Activated naive CD4-positive, alpha-beta T cell treated with anti-CD3 and anti-CD28 coated beads, Interleukin-2, amount 10 ng/mL, durations not matched to agents 7 days and 5 days (primary cell): Measurements from ENCODE around the gene KIN.
"Not testable (repeated sequence)": the region's sequence is repeated elsewhere in the genome, so short reads cannot be mapped to it uniquely, and the experiment has no call there.

Experiments
- CTCF ChIA-PET: fragments of 350-600 bp; sonication (Branson Sonifier 250); formaldehyde crosslinking; loops from one replicate; lab custom pipeline; 2021; ENCODE audit warnings: antibody characterized with exemption; lab: Charles Lee
- DNase-seq: peaks from one replicate; pipeline ENCODE4 v3.0.0-alpha.2; 2020
- H3K27ac Mint-ChIP-seq: one replicate; pipeline ENCODE4 v1.8.0; 2021; ENCODE audit warnings: mild to moderate bottlenecking, moderate library complexity, mixed read lengths
- H3K27me3 Mint-ChIP-seq: one replicate; pipeline ENCODE4 v1.8.0; 2021; ENCODE audit warnings: mild to moderate bottlenecking, mixed read lengths
- H3K36me3 Mint-ChIP-seq: one replicate; pipeline ENCODE4 v1.8.0; 2021; ENCODE audit warnings: mixed read lengths
- H3K4me1 Mint-ChIP-seq: one replicate; pipeline ENCODE4 v1.8.0; 2021; ENCODE audit warnings: mixed read lengths
- H3K4me3 Mint-ChIP-seq: one replicate; pipeline ENCODE4 v1.8.0; 2021; ENCODE audit warnings: mild to moderate bottlenecking, moderate library complexity, mixed read lengths
- H3K9me3 Mint-ChIP-seq: one replicate; pipeline ENCODE4 v1.8.0; 2021; ENCODE audit warnings: mixed read lengths

Gene KIN

DNA sequence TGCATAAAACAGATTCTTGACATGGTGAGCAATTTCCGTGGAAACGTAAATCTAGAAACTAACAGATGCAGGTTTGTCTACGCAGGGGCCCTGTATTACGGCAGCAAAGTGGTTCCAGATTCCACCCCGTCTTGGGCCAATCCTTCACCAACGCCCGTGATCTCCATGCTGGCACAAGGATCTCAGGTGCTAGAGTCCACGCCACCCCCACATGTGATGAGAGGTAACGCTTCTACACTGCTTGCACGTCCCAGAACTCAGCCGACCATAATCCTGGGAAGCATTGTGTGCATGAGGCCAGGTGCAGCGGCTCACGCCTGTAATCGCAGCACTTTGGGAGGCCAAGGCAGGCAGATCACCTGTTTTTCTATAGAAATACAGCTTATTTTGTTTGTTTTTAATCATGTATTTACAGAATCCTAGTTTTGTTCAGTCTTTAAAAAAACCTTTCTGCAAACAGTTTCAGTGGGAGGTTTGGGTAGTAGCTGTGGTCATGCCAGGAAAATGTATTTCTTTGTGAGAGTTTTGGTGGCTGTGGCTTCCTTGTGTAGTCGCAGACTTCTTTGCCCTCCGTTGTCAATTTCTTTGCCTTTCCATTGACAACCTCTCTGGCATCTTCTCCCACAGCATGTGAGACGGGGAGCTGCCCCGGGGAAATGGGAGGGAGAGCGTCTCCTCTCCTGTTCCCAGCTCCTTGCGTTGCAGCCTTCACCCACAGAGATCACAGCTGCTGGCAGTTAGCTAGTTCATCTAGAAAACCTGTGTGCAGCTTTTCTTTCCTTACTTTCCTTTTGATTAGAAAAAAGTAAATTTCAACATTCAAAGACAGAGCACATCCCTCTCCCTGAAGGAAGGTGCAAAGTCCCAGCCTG is 49.0 kb downstream of the KIN start:
- Mint-ChIP-seq H3K4me3 (no peak overlapping the region), H3K9me3 (no peaks in the 10 kb centered on the region), H3K4me1 (no peaks in the 10 kb centered on the region), H3K27ac (no peak overlapping the region), H3K27me3 (peaks cover 11% of the 10 kb centered on the region), H3K36me3 (no peaks in the 10 kb centered on the region)
- CTCF ChIA-PET, result interaction anchor here (0.6 kb wide), 1 partner anchor 946 kb away, joined by 3 read pairs; no protein-coding TSS in a partner anchor
- no peak for DNase-seq

DNA sequence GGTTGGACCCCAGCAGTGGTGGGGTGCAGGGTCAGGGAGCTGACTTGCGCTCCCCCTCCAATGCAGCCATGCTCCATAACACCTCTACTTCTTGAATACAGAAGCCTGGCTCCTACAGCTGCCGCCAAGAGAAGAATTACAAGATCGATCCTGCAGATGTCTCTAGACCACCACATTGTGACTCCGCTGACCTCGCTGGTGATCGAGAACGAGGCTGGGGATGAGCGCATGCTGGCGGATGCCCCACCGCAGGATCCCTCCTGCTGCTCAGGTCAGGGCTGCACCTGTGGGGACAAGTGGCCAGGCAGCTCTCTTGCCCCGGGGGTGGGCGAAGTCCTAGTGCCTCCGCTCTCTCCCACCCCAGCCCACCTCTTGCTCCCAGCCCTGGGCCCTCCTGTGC is 53.0 kb downstream of the KIN start:
- Mint-ChIP-seq H3K4me1 (no peaks in the 10 kb centered on the region), H3K4me3 (no peak overlapping the region), H3K36me3 (no peaks in the 10 kb centered on the region), H3K27me3 (peaks cover 11% of the 10 kb centered on the region), H3K9me3 (no peaks in the 10 kb centered on the region), H3K27ac (no peak overlapping the region)
- DNase-seq, result no peak
- CTCF ChIA-PET, result interaction anchor here (1.1 kb wide), 1 partner anchor 210 kb away, joined by 3 read pairs; no protein-coding TSS in a partner anchor

DNA sequence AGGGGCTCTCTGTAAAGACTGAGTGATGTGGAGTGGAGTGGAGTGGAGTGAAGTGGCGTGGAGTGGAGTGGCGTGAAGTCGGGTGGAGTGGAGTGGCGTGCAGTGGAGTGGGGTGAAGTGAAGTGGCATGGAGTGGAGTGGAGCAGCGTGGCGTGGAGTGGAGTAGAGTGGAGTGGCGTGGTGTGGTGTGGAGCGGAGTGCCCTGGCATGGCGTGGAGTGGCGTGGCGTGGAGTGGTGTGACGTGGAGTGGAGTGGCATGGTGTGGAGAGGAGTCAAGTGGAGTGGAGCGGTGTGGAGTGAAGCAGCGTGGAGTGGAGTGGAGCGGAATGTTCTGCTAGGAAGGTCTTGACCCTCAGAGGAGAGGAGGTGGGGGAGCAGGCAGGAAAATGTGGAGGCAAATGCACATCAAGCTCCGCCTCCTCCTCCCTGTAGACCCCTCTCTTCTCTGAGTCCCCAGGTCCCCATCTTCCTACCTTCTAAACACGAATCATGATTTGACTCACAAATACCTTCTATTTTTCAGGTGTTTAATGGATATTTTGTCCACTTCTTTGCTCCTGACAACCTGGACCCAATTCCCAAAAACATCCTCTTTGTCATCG is 64.8 kb downstream of the KIN start:
- Mint-ChIP-seq H3K4me1 (no peaks in the 10 kb centered on the region), H3K27me3 (peaks cover 8% of the 10 kb centered on the region), H3K27ac (no peak overlapping the region), H3K9me3 (no peaks in the 10 kb centered on the region), H3K4me3 (no peak overlapping the region), H3K36me3 (no peaks in the 10 kb centered on the region)
- CTCF ChIA-PET, result no interaction called here
- no peak for DNase-seq

DNA sequence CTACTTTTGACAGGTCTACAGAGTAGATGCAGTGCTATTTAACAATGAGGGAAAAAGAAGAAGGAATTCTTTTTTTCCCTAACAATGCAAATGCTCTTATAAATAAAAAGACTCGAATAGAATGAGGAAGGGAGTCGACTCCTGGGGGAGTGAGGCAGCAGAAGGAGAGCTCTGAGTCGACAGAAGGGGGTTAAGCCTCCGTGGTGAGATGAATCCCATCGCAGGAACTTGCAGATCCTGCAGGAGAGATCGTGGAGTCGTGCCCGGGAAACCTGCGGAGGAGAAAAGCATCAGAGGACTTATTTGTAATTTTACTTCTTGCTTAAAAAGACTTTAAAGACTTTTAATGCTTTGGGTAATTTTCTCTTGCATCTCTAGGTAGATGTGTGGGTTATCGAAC is 67.3 kb downstream of the KIN start:
- H3K4me3 Mint-ChIP-seq, result no peak overlapping the region

DNA sequence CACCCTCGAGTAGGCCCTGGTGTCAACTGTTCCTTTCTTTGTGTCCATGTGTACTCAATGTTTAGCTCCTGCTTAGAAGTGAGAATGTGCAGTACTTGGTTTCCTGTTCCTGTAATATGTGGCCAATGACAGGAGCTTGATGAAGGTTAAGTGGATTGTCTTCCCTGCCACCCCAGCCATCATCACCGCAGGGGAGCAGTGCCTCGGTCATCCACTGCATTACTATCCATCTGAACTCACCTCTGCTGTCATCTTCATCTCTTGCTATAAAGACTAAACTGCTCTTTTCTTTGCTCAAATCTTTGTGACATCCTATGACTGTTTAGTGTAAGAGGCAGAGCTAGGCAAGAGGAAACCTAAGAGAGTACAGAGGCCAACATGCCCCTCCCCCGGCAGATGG is 69.1 kb downstream of the KIN start:
- H3K9me3 Mint-ChIP-seq, result no peaks in the 10 kb centered on the region
- CTCF ChIA-PET, result no interaction called here

More for the DNA sequence above, 67.3 kb downstream of the KIN start:
- CTCF ChIA-PET, result no interaction called here
- Mint-ChIP-seq H3K36me3 (no peaks in the 10 kb centered on the region), H3K9me3 (no peaks in the 10 kb centered on the region), H3K27me3 (peaks cover 11% of the 10 kb centered on the region), H3K27ac (no peak overlapping the region), H3K4me1 (no peaks in the 10 kb centered on the region)
- DNase-seq, result no peak

DNA sequence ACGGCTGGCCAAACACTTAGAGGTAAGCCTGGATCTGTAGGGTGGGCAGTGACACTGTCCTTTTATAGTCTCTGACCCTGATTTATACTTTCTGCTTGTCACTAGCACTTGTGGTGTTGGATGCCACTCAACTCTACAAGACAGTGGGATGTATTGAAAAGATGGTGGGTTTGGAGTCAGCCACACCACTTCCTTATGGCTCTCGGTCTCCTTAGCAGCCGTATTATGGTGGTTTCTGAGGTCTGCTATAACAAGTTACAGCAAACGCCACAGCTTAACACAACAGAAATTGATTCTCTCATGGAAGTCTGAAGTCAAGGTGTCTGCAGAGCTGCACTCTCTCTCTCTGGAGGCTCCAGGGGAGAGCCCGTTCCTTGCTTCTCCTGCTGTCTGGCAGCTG is 70.0 kb downstream of the KIN start:
- Mint-ChIP-seq H3K9me3 (no peaks in the 10 kb centered on the region), H3K36me3 (no peaks in the 10 kb centered on the region), H3K27me3 (peaks cover 11% of the 10 kb centered on the region), H3K27ac (no peak overlapping the region), H3K4me3 (no peak overlapping the region), H3K4me1 (no peaks in the 10 kb centered on the region)
- no peak for DNase-seq
- CTCF ChIA-PET, result no interaction called here

More for the DNA sequence above, 69.1 kb downstream of the KIN start:
- no peaks in the 10 kb centered on the region for H3K4me1 Mint-ChIP-seq
- H3K27ac Mint-ChIP-seq, result no peak overlapping the region
- H3K27me3 Mint-ChIP-seq, result peaks cover 14% of the 10 kb centered on the region
- DNase-seq, result no peak
- no peak overlapping the region for H3K4me3 Mint-ChIP-seq
- H3K36me3 Mint-ChIP-seq, result no peaks in the 10 kb centered on the region

DNA sequence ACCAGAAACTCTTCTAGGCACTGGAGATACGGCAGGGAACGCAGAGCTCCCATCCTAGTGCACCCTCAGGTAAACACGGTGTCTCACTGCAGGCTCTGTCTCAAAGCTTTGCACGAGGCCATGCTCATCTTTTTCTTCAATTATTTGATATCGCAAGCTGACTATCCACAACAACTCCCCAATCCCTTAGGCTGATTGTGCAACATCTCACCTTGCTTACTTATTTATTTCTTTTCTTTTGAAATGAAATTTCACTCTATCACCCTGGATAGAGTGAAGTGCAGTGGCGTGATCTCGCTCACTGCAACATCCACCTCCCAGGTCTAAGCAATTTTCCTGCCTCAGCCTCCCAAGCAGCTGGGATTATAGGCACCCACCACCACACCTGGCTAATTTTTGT is 72.3 kb downstream of the KIN start:
- Mint-ChIP-seq H3K9me3 (no peaks in the 10 kb centered on the region), H3K4me3 (no peak overlapping the region), H3K4me1 (no peaks in the 10 kb centered on the region), H3K36me3 (no peaks in the 10 kb centered on the region), H3K27me3 (peaks cover 8% of the 10 kb centered on the region), H3K27ac (no peak overlapping the region)
- DNase-seq, result no peak
- CTCF ChIA-PET, result no interaction called here

DNA sequence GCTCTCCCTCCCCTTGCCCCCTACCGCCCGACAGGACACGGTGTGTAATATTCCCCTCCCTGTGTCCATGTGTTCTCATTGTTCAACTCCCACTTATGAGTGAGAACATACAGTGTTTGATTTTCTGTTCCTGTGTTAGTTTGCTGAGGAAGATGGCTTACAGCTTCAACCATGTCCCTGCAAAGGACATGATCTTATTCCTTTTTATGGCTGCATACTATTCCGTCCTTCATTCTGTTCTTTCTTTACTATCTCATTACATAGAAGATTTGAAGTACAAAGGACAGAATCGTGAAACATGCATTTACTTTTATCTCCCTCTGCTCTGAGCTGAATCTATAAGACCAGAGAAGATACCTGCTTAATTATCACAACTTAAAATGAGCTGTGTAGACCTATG is 76.7 kb downstream of the KIN start:
- DNase-seq, H3K9me3 Mint-ChIP-seq, H3K4me3 Mint-ChIP-seq, H3K36me3 Mint-ChIP-seq, H3K27ac Mint-ChIP-seq, H3K4me1 Mint-ChIP-seq, CTCF ChIA-PET: not testable (repeated sequence)
- H3K27me3 Mint-ChIP-seq, result peaks cover 15% of the 10 kb centered on the region

DNA sequence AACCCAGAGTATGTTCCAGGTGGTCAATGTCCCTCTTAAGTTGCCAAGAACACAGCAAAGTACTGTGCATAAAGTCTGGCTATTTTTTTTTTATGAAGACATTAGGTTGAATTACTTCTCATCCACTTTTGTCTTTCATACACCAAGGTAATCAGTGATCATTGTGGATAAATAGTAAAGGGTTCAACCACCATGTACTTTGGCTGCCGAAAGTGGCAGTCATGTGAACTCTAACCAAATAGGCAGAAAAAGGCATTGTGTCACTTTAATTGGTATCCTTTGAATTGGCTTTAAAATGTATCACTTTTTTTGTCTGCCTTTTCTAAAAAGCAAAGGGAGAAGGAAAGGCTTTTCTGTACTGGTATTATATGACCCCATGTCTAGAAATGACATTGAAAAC is 77.3 kb downstream of the KIN start:
- Mint-ChIP-seq H3K27ac (no peak overlapping the region), H3K27me3 (peaks cover 19% of the 10 kb centered on the region), H3K9me3 (no peaks in the 10 kb centered on the region), H3K36me3 (no peaks in the 10 kb centered on the region), H3K4me1 (no peaks in the 10 kb centered on the region), H3K4me3 (no peak overlapping the region)
- no peak for DNase-seq
- CTCF ChIA-PET, result no interaction called here

DNA sequence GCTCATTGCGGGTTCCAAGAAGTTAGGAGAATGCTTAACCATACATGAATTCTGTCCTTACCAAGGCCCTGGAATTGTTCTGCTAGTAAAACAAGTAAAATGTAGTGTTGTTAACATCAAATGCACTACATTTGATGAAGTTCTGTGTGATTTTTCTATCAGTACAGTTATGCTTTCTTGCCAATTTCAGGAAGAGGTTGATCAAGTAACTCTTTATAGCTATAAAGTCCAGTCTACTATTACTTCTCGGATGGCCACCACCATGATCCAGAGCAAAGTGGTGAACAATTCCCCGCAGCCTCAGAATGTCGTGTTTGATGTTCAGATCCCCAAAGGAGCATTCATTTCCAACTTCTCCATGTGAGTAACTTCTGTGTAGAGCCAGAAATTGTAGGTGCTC is 79.0 kb downstream of the KIN start:
- no peaks in the 10 kb centered on the region for H3K9me3 Mint-ChIP-seq
- no peak for DNase-seq
- CTCF ChIA-PET, result interaction anchor here (1.3 to 1.4 kb wide), 2 partner anchors 22 to 183 kb away, joined by 3 to 9 read pairs; no protein-coding TSS in a partner anchor
- H3K36me3 Mint-ChIP-seq, result no peaks in the 10 kb centered on the region
- H3K4me3 Mint-ChIP-seq, result no peak overlapping the region
- H3K27ac Mint-ChIP-seq, result no peak overlapping the region
- peaks cover 18% of the 10 kb centered on the region for H3K27me3 Mint-ChIP-seq
- H3K4me1 Mint-ChIP-seq, result no peaks in the 10 kb centered on the region

DNA sequence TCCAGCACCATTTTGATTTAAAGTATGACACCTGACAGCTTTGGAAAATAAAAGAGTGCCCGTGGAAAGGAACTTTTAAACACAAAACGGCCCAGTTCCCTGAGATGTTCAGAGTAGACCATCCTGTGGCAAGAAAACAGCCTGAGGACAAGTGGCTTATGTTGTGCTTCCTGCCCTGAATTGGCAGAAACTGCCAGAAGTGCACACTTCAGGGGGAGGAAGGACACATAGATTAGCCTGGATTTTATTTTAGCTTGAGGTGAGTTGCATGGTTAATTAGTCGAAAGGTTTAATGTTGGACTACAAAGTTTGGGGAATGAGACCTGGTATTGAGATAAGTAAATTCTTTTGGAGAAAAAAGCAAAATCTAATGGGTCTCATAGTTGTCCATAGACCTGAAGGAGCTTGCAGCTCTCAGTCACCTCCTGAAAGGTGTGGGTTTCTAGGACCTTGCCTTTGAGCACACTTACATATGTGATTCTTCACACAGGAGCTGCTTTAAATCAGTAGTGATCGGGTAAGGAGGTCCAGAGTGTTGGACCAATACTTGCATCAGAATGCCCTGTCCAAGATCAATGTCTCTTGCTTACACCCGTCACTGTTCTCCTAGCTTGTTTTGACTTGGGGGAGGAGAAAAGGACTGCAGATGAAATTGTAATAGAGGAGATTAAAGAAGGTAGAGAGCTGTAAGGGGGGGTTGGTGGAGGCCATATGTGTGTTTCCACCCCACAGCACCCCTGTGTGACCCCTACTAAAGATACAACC is 79.8 kb downstream of the KIN start:
- H3K36me3 Mint-ChIP-seq, result no peaks in the 10 kb centered on the region
- CTCF ChIA-PET, result interaction anchor here (1.3 to 1.4 kb wide), 2 partner anchors 21 to 182 kb away, joined by 3 to 9 read pairs; no protein-coding TSS in a partner anchor
- peaks cover 21% of the 10 kb centered on the region for H3K27me3 Mint-ChIP-seq

DNA sequence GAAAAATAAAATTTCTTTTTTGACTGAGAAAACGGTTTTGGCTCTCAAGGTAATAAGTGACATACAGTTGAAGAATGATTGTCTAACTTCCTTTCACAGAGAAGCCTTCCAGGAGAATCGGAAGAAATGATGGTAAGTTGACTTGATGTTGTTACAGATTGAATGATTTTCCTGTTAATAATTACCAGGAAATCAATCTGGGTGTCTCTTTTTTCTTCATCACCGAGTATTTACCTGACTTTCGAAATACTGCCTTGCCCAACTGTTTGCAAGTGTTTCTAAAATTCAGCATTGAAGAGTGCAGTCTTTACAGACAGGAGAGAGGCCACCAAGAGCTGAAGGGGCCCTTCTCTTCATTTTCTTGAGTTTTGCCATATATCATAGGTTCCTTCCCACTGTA is 80.7 kb downstream of the KIN start:
- no peak overlapping the region for H3K27ac Mint-ChIP-seq
- no peaks in the 10 kb centered on the region for H3K36me3 Mint-ChIP-seq
- H3K4me1 Mint-ChIP-seq, result no peaks in the 10 kb centered on the region
- peaks cover 27% of the 10 kb centered on the region for H3K27me3 Mint-ChIP-seq
- H3K9me3 Mint-ChIP-seq, result no peaks in the 10 kb centered on the region
- CTCF ChIA-PET, result no interaction called here
- DNase-seq, result no peak
- no peak overlapping the region for H3K4me3 Mint-ChIP-seq

More for the DNA sequence above, 79.8 kb downstream of the KIN start:
- DNase-seq, result no peak
- H3K4me1 Mint-ChIP-seq, result no peaks in the 10 kb centered on the region
- no peak overlapping the region for H3K4me3 Mint-ChIP-seq
- no peaks in the 10 kb centered on the region for H3K9me3 Mint-ChIP-seq
- no peak overlapping the region for H3K27ac Mint-ChIP-seq

DNA sequence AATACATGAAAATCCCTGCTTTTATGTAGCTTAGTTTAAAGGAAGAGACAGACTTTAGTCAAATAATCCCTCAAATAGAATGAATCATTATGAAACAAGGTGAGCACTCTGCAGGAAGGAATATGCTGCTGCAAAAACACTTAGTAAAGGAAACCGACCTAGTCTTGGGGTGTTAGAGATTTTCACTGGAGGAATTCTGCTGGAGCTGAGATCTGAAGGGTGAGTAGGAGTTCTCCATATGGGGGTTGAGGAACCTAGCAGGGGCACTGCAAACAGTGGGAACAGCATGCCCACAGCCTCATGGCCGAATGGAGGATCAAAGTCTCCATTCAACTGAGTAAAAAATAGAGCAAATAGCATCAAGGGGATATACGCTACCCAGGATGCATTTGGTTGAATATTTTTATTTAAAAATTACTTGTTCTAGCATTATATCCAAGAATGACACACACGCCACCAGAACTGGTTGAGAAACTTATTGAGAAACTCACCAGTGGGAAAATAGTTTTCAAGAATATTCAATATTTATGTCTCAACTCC is 81.2 kb downstream of the KIN start:
- Mint-ChIP-seq H3K27ac (no peak overlapping the region), H3K4me3 (no peak overlapping the region), H3K4me1 (no peaks in the 10 kb centered on the region), H3K9me3 (no peaks in the 10 kb centered on the region), H3K36me3 (no peaks in the 10 kb centered on the region), H3K27me3 (peaks cover 31% of the 10 kb centered on the region)
- CTCF ChIA-PET, result no interaction called here
- no peak for DNase-seq

DNA sequence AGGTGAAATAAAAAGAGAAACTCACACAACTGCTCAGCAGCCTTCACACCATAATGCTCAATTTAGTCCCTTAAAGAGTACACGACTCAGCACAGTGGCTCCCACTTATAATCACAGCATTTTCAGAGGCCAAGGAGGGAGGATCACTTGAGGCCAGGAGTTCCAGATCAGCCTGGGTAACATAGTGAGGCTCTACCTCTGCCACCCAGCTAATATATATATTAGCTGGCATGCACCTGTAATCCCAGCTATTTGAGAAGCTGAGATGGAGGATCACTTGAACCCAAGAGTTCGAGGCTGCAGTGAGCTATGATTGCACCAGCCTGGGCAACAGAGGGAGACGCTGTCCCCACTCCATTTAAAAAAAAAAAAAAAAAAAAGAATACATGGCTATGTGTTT is 82.5 kb downstream of the KIN start:
- Mint-ChIP-seq H3K4me3 (no peak overlapping the region), H3K9me3 (no peaks in the 10 kb centered on the region), H3K36me3 (no peaks in the 10 kb centered on the region), H3K27me3 (peaks cover 37% of the 10 kb centered on the region), H3K27ac (no peak overlapping the region), H3K4me1 (no peaks in the 10 kb centered on the region)
- no peak for DNase-seq
- CTCF ChIA-PET, result interaction anchor here (0.6 to 0.7 kb wide), 2 partner anchors 14 to 17 kb away, joined by 3 read pairs; no protein-coding TSS in a partner anchor
